B cell (primary cell): ENCODE data around the gene OS9.

Source experiments
- CTCF ChIP-seq: fragments of 200-600 bp; IDR thresholded peaks from one replicate; pipeline ENCODE4 v1.8.0; 2022; ENCODE audit warnings: antibody characterized with exemption, mild to moderate bottlenecking
- EZH2 ChIP-seq: IDR thresholded peaks from 2 replicates; pipeline ENCODE4 v1.6.1; 2012; ENCODE audit warnings: borderline replicate concordance, low read depth, mild to moderate bottlenecking, moderate library complexity, low read length; ENCODE audit not compliant: insufficient read depth, poor library complexity, severe bottlenecking

DNA sequence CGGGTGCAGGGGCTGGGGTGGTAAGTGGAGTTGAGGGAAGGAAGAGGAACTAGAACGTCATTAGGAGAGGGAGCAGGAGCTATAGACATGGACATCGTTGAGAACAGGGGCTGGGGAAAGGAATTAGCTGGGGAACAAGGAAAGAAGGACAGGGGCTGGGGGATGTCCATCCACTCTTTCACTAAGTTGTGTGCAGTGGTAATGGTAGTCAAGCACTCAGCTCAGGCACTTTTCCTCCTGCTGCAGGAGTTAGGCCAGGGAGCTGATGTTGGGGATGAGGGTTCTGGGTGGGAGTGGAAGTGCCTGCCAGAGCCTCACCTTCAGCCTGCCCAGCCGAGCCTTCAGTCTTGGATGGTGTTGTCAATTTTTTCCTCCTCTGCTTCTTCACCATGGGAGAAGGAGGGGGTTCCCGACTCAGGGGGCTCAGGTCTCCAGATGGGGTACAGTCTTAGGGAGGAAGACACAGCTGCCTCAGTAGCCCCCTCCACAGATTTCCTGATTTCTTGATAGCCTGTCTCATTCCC, 35.5 kb downstream of the OS9 start:
- TF ChIP-seq CTCF (no peak), EZH2 (no peak)
